Keratinocyte (primary cell): Measurements from ENCODE around the gene CNOT9. TPM values are rescaled to one million over a fixed set of nuclear protein-coding genes. Genes with fewer than 3 reads are reported as not detected.

Source experiments
- DNase-seq: peaks from one replicate; pipeline ENCODE4 v3.0.0-alpha.2; 2011; ENCODE audit warnings: low read depth, missing footprints, low spot score
- FAIRE-seq: peaks from 2 replicates; lab custom pipeline; 2011; peaks lifted over from hg19 to GRCh38; lab: Jason Lieb, UNC
- H2AFZ ChIP-seq: 2 replicates; pipeline ENCODE4 v1.6.0; 2012; ENCODE audit warnings: low read length, control low read depth, inconsistent platforms; ENCODE audit not compliant: control insufficient read depth
- H3K27ac ChIP-seq: 2 replicates; pipeline ENCODE4 v1.5.1; 2011; ENCODE audit warnings: low read length; ENCODE audit not compliant: control insufficient read depth, insufficient read depth
- H3K27me3 ChIP-seq: 3 replicates; pipeline ENCODE4 v1.6.0; 2011; ENCODE audit warnings: low read length; ENCODE audit not compliant: control insufficient read depth, insufficient read depth; ENCODE audit errors: extremely low read depth
- H3K36me3 ChIP-seq, 2 experiments: 2 replicates in 1 of 2; 3 replicates in 1 of 2; pipeline ENCODE4 v1.5.1; 2011; ENCODE audit warnings: low read length in 2 of 2, mild to moderate bottlenecking in 1 of 2; ENCODE audit not compliant: control insufficient read depth in 2 of 2, insufficient read depth in 2 of 2; ENCODE audit errors: extremely low read depth in 1 of 2
- H3K4me1 ChIP-seq: 3 replicates; pipeline ENCODE4 v1.5.1; 2011; ENCODE audit warnings: low read length; ENCODE audit not compliant: control insufficient read depth, insufficient read depth; ENCODE audit errors: extremely low read depth
- H3K4me2 ChIP-seq: 3 replicates; pipeline ENCODE4 v1.6.0; 2011; ENCODE audit warnings: low read depth, low read length; ENCODE audit not compliant: control insufficient read depth, insufficient read depth; ENCODE audit errors: extremely low read depth
- H3K4me3 ChIP-seq, 3 experiments: fragments of 200-600 bp in 1 of 3; sonication (generic) in 1 of 3; 2 replicates in 2 of 3; 3 replicates in 1 of 3; pipeline ENCODE4 v1.5.1; 2011 to 2016; ENCODE audit warnings: low read length in 3 of 3, mild to moderate bottlenecking in 3 of 3, control low read depth in 2 of 3, inconsistent platforms in 1 of 3, low read depth in 1 of 3, mixed read lengths in 1 of 3, mixed run types in 1 of 3, moderate library complexity in 1 of 3; ENCODE audit not compliant: control insufficient read depth in 2 of 3, insufficient read depth in 2 of 3; ENCODE audit errors: extremely low read depth in 1 of 3
- H3K79me2 ChIP-seq: 2 replicates; pipeline ENCODE4 v1.6.0; 2012; ENCODE audit warnings: low read length; ENCODE audit not compliant: control insufficient read depth, insufficient read depth
- H3K9ac ChIP-seq: 3 replicates; pipeline ENCODE4 v1.6.0; 2011; ENCODE audit warnings: low read length; ENCODE audit not compliant: control insufficient read depth, insufficient read depth; ENCODE audit errors: extremely low read depth
- H3K9me1 ChIP-seq: 3 replicates; pipeline ENCODE4 v1.6.0; 2011; ENCODE audit warnings: low read length; ENCODE audit not compliant: control insufficient read depth, insufficient read depth; ENCODE audit errors: extremely low read depth
- H3K9me3 ChIP-seq: 2 replicates; pipeline ENCODE4 v1.5.1; 2012; ENCODE audit warnings: low read depth, low read length; ENCODE audit not compliant: control insufficient read depth
- H4K20me1 ChIP-seq: 3 replicates; pipeline ENCODE4 v1.6.0; 2011; ENCODE audit warnings: low read length; ENCODE audit not compliant: control insufficient read depth, insufficient read depth; ENCODE audit errors: extremely low read depth
- CTCF ChIP-seq, 3 experiments: IDR thresholded peaks in 1 of 3; conservative IDR thresholded peaks in 1 of 3; optimal IDR thresholded peaks in 1 of 3; 2 replicates in 2 of 3; 3 replicates in 1 of 3; pipeline versions ENCODE3 to v1.5.1; 2011; ENCODE audit warnings: low read length in 3 of 3, mild to moderate bottlenecking in 3 of 3, moderate library complexity in 2 of 3, control low read depth in 1 of 3, inconsistent platforms in 1 of 3; ENCODE audit not compliant: insufficient read depth in 2 of 3; ENCODE audit errors: extremely low read depth in 1 of 3
- EZH2 ChIP-seq: IDR thresholded peaks from one replicate; pipeline ENCODE4 v1.6.1; 2012; ENCODE audit warnings: inconsistent platforms, mild to moderate bottlenecking, low read length, moderate library complexity
- dilution Hi-C: fragments of 300-500 bp; cut with MboI; formaldehyde crosslinking; loops from one replicate; pipeline ENCODE4 v1.7.0; 2020; ENCODE audit warnings: low sequenced_read_pairs; ENCODE audit not compliant: extremely low pct_ligation_motif_present
- polyA plus RNA-seq, 5 experiments: library from polyadenylated mRNA; depleted of rRNA in 3 of 5; stranded (reverse) in 3 of 5; stranded (forward) in 1 of 5; unstranded in 1 of 5; fragments of >200 nt; gene quantifications; 1 replicate in 1 of 5; 2 replicates in 3 of 5; 3 replicates in 1 of 5; pipeline versions ENCODE4 v1.2.1 to v1.2.3, GENCODE V29; 2011 to 2012; ENCODE audit warnings: missing spikeins in 2 of 5, low read depth in 1 of 5, low replicate concordance in 1 of 5

CNOT9 gene
- polyA plus RNA-seq, 1 donor (not counting 4 experiments of a cell fraction or from before 2014, with no cell fraction given) = 66.7 TPM

- H3K79me2 ChIP-seq = peaks cover 85% of the 10 kb centered on the region
- H3K4me2 ChIP-seq = peak overlapping the region; percentile 100
- H3K9me1 ChIP-seq = no peaks in the 10 kb centered on the region
- TF ChIP-seq EZH2 = no peak
- TF ChIP-seq CTCF (optimal IDR thresholded peaks at IDR 0.05 in 1 of 3, IDR thresholded peaks at IDR 0.05 in 1 of 3, conservative IDR thresholded peaks at IDR 0.05 in 1 of 3; ENCODE audit: extremely low read depth in 1 of 3, insufficient read depth in 2 of 3, low read length in 3 of 3) = no peak
- peak overlapping the region; percentile 96 for H3K27ac ChIP-seq
- H4K20me1 ChIP-seq = no peaks in the 10 kb centered on the region
- DNase-seq (no peak), FAIRE-seq (peak; percentile 44)
- peak overlapping the region; percentile 88 to 93 (median 92) for H3K4me3 ChIP-seq
- no peaks in the 10 kb centered on the region for H3K27me3 ChIP-seq
- peaks cover 29% of the 10 kb centered on the region for H3K4me1 ChIP-seq
- H2AFZ ChIP-seq = peak overlapping the region; percentile 23
- no peaks in the 10 kb centered on the region for H3K9me3 ChIP-seq
- dilution Hi-C loops = no loop called here
- peak overlapping the region; percentile 99 for H3K9ac ChIP-seq
- H3K36me3 ChIP-seq = peaks cover 2 to 7% of the 10 kb centered on the region in 2 experiments
Observed at GRCh38 chr2:218569661-218570500, 1.2 kb downstream of the CNOT9 start.

GRCh38 chr2:218570850-218571249 lies 2.2 kb downstream of the CNOT9 start:
- no peak for DNase-seq
- H3K79me2 ChIP-seq = peaks cover 90% of the 10 kb centered on the region
- dilution Hi-C loops = no loop called here
- no peaks in the 10 kb centered on the region for H3K9me3 ChIP-seq
- no peak for FAIRE-seq
- H3K27ac ChIP-seq = no peak overlapping the region
- H2AFZ ChIP-seq = no peak overlapping the region
- H4K20me1 ChIP-seq = no peaks in the 10 kb centered on the region
- H3K27me3 ChIP-seq = no peaks in the 10 kb centered on the region
- TF ChIP-seq EZH2 (no peak), CTCF (optimal IDR thresholded peaks at IDR 0.05 in 1 of 3, IDR thresholded peaks at IDR 0.05 in 1 of 3, conservative IDR thresholded peaks at IDR 0.05 in 1 of 3; ENCODE audit: extremely low read depth in 1 of 3, insufficient read depth in 2 of 3, low read length in 3 of 3) (no peak)
- peaks cover 2 to 10% of the 10 kb centered on the region in 2 experiments for H3K36me3 ChIP-seq
- no peak overlapping the region for H3K9ac ChIP-seq
- peak overlapping the region; percentile 100 for H3K4me2 ChIP-seq
- peak overlapping the region in 1 of 3 experiments; percentile 93 for H3K4me3 ChIP-seq
- peaks cover 29% of the 10 kb centered on the region for H3K4me1 ChIP-seq
- no peaks in the 10 kb centered on the region for H3K9me1 ChIP-seq
